Measurements from ENCODE around the gene RAI1.
"Not testable (repeated sequence)": the region's sequence is repeated elsewhere in the genome, so short reads cannot be mapped to it uniquely, and the experiment has no call there.

The RAI1 gene

GRCh38 chr17:17806035-17806434, 124.8 kb downstream of the RAI1 start:
- DNase-seq: no peak

GRCh38 chr17:17806611-17807274, 125.5 kb downstream of the RAI1 start:
- no peak for DNase-seq

- DNase-seq: no peak
Measured at GRCh38 chr17:17807440-17807839, 126.2 kb downstream of the RAI1 start.

- not testable (repeated sequence) for DNase-seq
Measured at GRCh38 chr17:17808200-17808599, 126.9 kb downstream of the RAI1 start.

GRCh38 chr17:17808706-17809432, 127.6 kb downstream of the RAI1 start:
- no peak for DNase-seq

- DNase-seq: no peak
Measured at GRCh38 chr17:17809531-17810083, 128.3 kb downstream of the RAI1 start.

- DNase-seq: no peak
Measured at GRCh38 chr17:17810084-17810894, 129.0 kb downstream of the RAI1 start.

- DNase-seq: no peak
Measured at GRCh38 chr17:17810895-17811248, 129.6 kb downstream of the RAI1 start.

- DNase-seq: no peak
Measured at GRCh38 chr17:17811381-17812210, 130.3 kb downstream of the RAI1 start.

GRCh38 chr17:17812211-17813054, 131.2 kb downstream of the RAI1 start:
- peak; percentile 66 for DNase-seq

GRCh38 chr17:17813055-17813724, 131.9 kb downstream of the RAI1 start:
- no peak for DNase-seq

- no peak for DNase-seq
Measured at GRCh38 chr17:17813725-17814095, 132.5 kb downstream of the RAI1 start.

GRCh38 chr17:17814162-17815061, 133.2 kb downstream of the RAI1 start:
- no peak for DNase-seq

- DNase-seq: no peak
Measured at GRCh38 chr17:17815062-17815406, 133.8 kb downstream of the RAI1 start.

GRCh38 chr17:17815436-17816200, 134.4 kb downstream of the RAI1 start:
- DNase-seq: no peak

- DNase-seq: no peak
Measured at GRCh38 chr17:17816240-17816814, 135.1 kb downstream of the RAI1 start.

GRCh38 chr17:17816831-17817551, 135.7 kb downstream of the RAI1 start:
- no peak for DNase-seq

- DNase-seq: no peak
Measured at GRCh38 chr17:17817552-17817947, 136.3 kb downstream of the RAI1 start.
